Fibroblast of pulmonary artery (primary cell): ENCODE data around the gene SUFU.

Experiments used
- DNase-seq: peaks from one replicate; pipeline ENCODE4 v3.0.0-alpha.2; 2010; ENCODE audit warnings: low read depth
- H3K4me3 ChIP-seq: replicated peaks from 2 replicates; pipeline ENCODE4 v1.5.1; 2011; ENCODE audit warnings: low read depth, mild to moderate bottlenecking, control low read depth, low read length, moderate library complexity
- CTCF ChIP-seq: IDR thresholded peaks from 2 replicates; pipeline ENCODE4 v1.5.1; 2011; ENCODE audit warnings: mild to moderate bottlenecking, control low read depth, low read length, inconsistent platforms; ENCODE audit errors: missing control alignments

Gene SUFU

GRCh38 chr10:102504976-102505300, 1.2 kb downstream of the SUFU start:
- H3K4me3 ChIP-seq, result peak overlapping the region; percentile 99
- no peak for TF ChIP-seq CTCF
- no peak for DNase-seq

GRCh38 chr10:102505462-102506115, 1.8 kb downstream of the SUFU start:
- TF ChIP-seq CTCF, result no peak
- peak overlapping the region; percentile 99 for H3K4me3 ChIP-seq
- DNase-seq, result no peak

GRCh38 chr10:102507521-102507920, 3.7 kb downstream of the SUFU start:
- no peak for DNase-seq
- no peak for TF ChIP-seq CTCF

GRCh38 chr10:102508506-102508905, 4.7 kb downstream of the SUFU start:
- TF ChIP-seq CTCF, result no peak
- DNase-seq, result no peak
- no peak overlapping the region for H3K4me3 ChIP-seq

More at GRCh38 chr10:102507521-102507920, 3.7 kb downstream of the SUFU start:
- no peak overlapping the region for H3K4me3 ChIP-seq

GRCh38 chr10:102509387-102509786, 5.6 kb downstream of the SUFU start:
- TF ChIP-seq CTCF, result no peak
- H3K4me3 ChIP-seq, result no peak overlapping the region
- peak; percentile 72 for DNase-seq

GRCh38 chr10:102511583-102512274, 8.0 kb downstream of the SUFU start:
- no peak for DNase-seq
- no peak for TF ChIP-seq CTCF
- H3K4me3 ChIP-seq, result no peak overlapping the region
